K562 (cell line): ENCODE measurements around the gene ISG20. TPM values are rescaled to one million over a fixed set of nuclear protein-coding genes. Genes with fewer than 3 reads are reported as not detected.

Source experiments
- ARID1B ChIP-seq: fragments of 450-650 bp; IDR thresholded peaks from 2 replicates; pipeline ENCODE4 v1.6.1; 2016; ENCODE audit warnings: antibody characterized with exemption, mild to moderate bottlenecking, inconsistent platforms
- CAMTA2 ChIP-seq: fragments of 250-450 bp; sonication (Bioruptor Pico); conservative IDR thresholded peaks from 2 replicates; pipeline ENCODE4 v1.5.1; 2022
- CGGBP1 ChIP-seq: fragments of 250-450 bp; sonication (Bioruptor Pico); IDR thresholded peaks from 2 replicates; pipeline ENCODE4 v1.9.0; 2021; ENCODE audit warnings: mild to moderate bottlenecking
- CHD7 ChIP-seq: fragments of 200-600 bp; sonication (generic); IDR thresholded peaks from one replicate; pipeline ENCODE4 v1.6.1; 2012; ENCODE audit warnings: mild to moderate bottlenecking, low read depth, low read length, inconsistent platforms
- HES1 ChIP-seq: fragments of 450-650 bp; IDR thresholded peaks from 2 replicates; pipeline ENCODE4 v1.6.1; 2016; ENCODE audit warnings: low read depth, mild to moderate bottlenecking, moderate library complexity
- NFIC ChIP-seq: fragments of 450-650 bp; IDR thresholded peaks from 2 replicates; pipeline ENCODE4 v1.6.1; 2017; ENCODE audit warnings: mild to moderate bottlenecking, inconsistent platforms
- PYGO2 ChIP-seq: fragments of 450-650 bp; IDR thresholded peaks from 2 replicates; pipeline ENCODE4 v1.6.1; 2016; ENCODE audit warnings: mild to moderate bottlenecking, missing genetic modification characterization, moderate library complexity, missing compliant biosample characterization
- SMAD1 ChIP-seq: fragments of 150-350 bp; IDR thresholded peaks from 2 replicates; pipeline ENCODE4 v1.6.1; 2014; ENCODE audit warnings: low read length, low read depth; ENCODE audit not compliant: partially characterized antibody
- TCF15 ChIP-seq: fragments of 250-450 bp; sonication (Bioruptor Pico); IDR thresholded peaks from 2 replicates; pipeline ENCODE4 v1.8.0; 2022; ENCODE audit warnings: moderate library complexity, mild to moderate bottlenecking, inconsistent platforms
- ZNF165 ChIP-seq: fragments of 250-450 bp; sonication (Bioruptor Pico); IDR thresholded peaks from 2 replicates; pipeline ENCODE4 v1.4.0; 2020; ENCODE audit warnings: borderline replicate concordance
- ZNF609 ChIP-seq: sonication (generic); formaldehyde crosslinking; IDR thresholded peaks from 2 replicates; pipeline ENCODE4 v1.8.1; 2023; ENCODE audit warnings: missing genetic modification reagents, mild to moderate bottlenecking, borderline replicate concordance
- polyA plus RNA-seq, 8 experiments: library from polyadenylated mRNA; depleted of rRNA in 4 of 8; stranded (reverse) in 5 of 8; unstranded in 3 of 8; fragments of >200 nt; fragmentation: Nextera tagmentation in 2 of 8; fragmentation: Illumina TruSeq in 1 of 8; extraction: Ambion mirVana in 2 of 8; extraction: Trizol in 1 of 8; gene quantifications; 2 replicates each; pipeline versions ENCODE4 v1.2.1 to v1.2.3, GENCODE V29; 2011 to 2014; ENCODE audit warnings: inconsistent platforms in 1 of 8, missing spikeins in 1 of 8
- total RNA-seq, 7 experiments: library from RNA; depleted of rRNA in 6 of 7; stranded (reverse); fragments of >200 nt in 6 of 7; fragmentation: Illumina TruSeq in 2 of 7; extraction: Trizol in 2 of 7; gene quantifications; 2 replicates each; pipeline versions ENCODE4 v1.2.1 to v1.2.3, GENCODE V29; 2011 to 2021; ENCODE audit warnings: low replicate concordance in 1 of 7

Gene ISG20
- total and polyA plus RNA-seq, 9 of the 15 experiments (the other 6 are each of a cell fraction or from before 2014, with no cell fraction given): 0.06 to 2.1 (median 1.00) TPM

- TF ChIP-seq CHD7 (no peak), SMAD1 (no peak), ARID1B (peak; percentile 55), TCF15 (no peak), HES1 (no peak), ZNF609 (CRISPR knock-in tag) (no peak), CGGBP1 (CRISPR knock-in tag) (no peak), CAMTA2 (CRISPR knock-in tag) (no peak), NFIC (no peak), PYGO2 (no peak), ZNF165 (CRISPR knock-in tag) (no peak)
These were observed 15.8 kb upstream of the ISG20 start (continued) for GRCh38 chr15:88623061-88623460.
